Stimulated activated naive CD4-positive, alpha-beta T cell (primary cell): ENCODE data around the gene EMILIN2.
A peak's percentile ranks its signal among the peaks of the same experiment; 100 is the strongest.

Source experiments
- DNase-seq, 6 experiments: peaks; one replicate each; lab custom pipeline; 2025; lab: John Stamatoyannopoulos, UW

The EMILIN2 gene

GRCh38 chr18:2878656-2879330, 32.0 kb downstream of the EMILIN2 start:
- no peak for DNase-seq

GRCh38 chr18:2879889-2880288, 33.1 kb downstream of the EMILIN2 start:
- DNase-seq = no peak

- DNase-seq = no peak
These were observed 33.7 kb downstream of the EMILIN2 start for GRCh38 chr18:2880473-2880872.

GRCh38 chr18:2881088-2881839, 34.5 kb downstream of the EMILIN2 start:
- no peak for DNase-seq

GRCh38 chr18:2881840-2882195, 35.0 kb downstream of the EMILIN2 start:
- no peak for DNase-seq

- DNase-seq = no peak
These were observed 35.4 kb downstream of the EMILIN2 start for GRCh38 chr18:2882201-2882600.

GRCh38 chr18:2883076-2883735, 36.4 kb downstream of the EMILIN2 start:
- peak in 4 of 6 experiments; percentile 13 to 51 (median 31) for DNase-seq

- DNase-seq = no peak
These were observed 38.0 kb downstream of the EMILIN2 start for GRCh38 chr18:2884706-2885285.

GRCh38 chr18:2887470-2887869, 40.7 kb downstream of the EMILIN2 start:
- DNase-seq = no peak

- peak in 3 of 6 experiments; percentile 16 to 32 (median 32) for DNase-seq
These were observed 43.0 kb downstream of the EMILIN2 start for GRCh38 chr18:2889761-2890192.

- DNase-seq = no peak
These were observed 43.8 kb downstream of the EMILIN2 start for GRCh38 chr18:2890606-2891005.

- DNase-seq = peak in 4 of 6 experiments; percentile 9 to 43 (median 23)
These were observed 45.0 kb downstream of the EMILIN2 start for GRCh38 chr18:2891526-2892431.

- DNase-seq = no peak
These were observed 46.2 kb downstream of the EMILIN2 start for GRCh38 chr18:2893056-2893455.

- DNase-seq = no peak
These were observed 46.9 kb downstream of the EMILIN2 start for GRCh38 chr18:2893676-2894075.

GRCh38 chr18:2894131-2894840, 47.5 kb downstream of the EMILIN2 start:
- DNase-seq = no peak

- no peak for DNase-seq
These were observed 48.1 kb downstream of the EMILIN2 start for GRCh38 chr18:2894841-2895370.

- DNase-seq = no peak
These were observed 48.6 kb downstream of the EMILIN2 start for GRCh38 chr18:2895391-2895790.

- DNase-seq = no peak
These were observed 50.2 kb downstream of the EMILIN2 start for GRCh38 chr18:2896990-2897389.

GRCh38 chr18:2897448-2898185, 50.8 kb downstream of the EMILIN2 start:
- no peak for DNase-seq

- DNase-seq = no peak
These were observed 51.4 kb downstream of the EMILIN2 start for GRCh38 chr18:2898186-2898640.
